ENCODE measurements around the gene ACE.

The ACE gene

GRCh38 chr17:63475491-63476412 is 1.1 kb upstream of the ACE start:
- no peak for DNase-seq (ENCODE audit: low read depth)
- H3K4me3 ChIP-seq (ENCODE audit: low read depth, low read length) = no peak overlapping the region
- no peak for TF ChIP-seq CTCF (IDR thresholded peaks at IDR 0.05; ENCODE audit: insufficient read depth, low read depth, low read length, missing control alignments)

GRCh38 chr17:63476459-63476853 is 405 bp upstream of the ACE start:
- no peak for TF ChIP-seq CTCF (IDR thresholded peaks at IDR 0.05; ENCODE audit: insufficient read depth, low read depth, low read length, missing control alignments)
- H3K4me3 ChIP-seq (ENCODE audit: low read depth, low read length) = no peak overlapping the region
- DNase-seq (ENCODE audit: low read depth) = no peak

- no peak for TF ChIP-seq CTCF (IDR thresholded peaks at IDR 0.05; ENCODE audit: insufficient read depth, low read depth, low read length, missing control alignments)
- no peak for DNase-seq (ENCODE audit: low read depth)
- H3K4me3 ChIP-seq (ENCODE audit: low read depth, low read length) = no peak overlapping the region
These were observed 899 bp downstream of the ACE start for GRCh38 chr17:63477480-63478440.

- peak; percentile 95 for TF ChIP-seq CTCF (IDR thresholded peaks at IDR 0.05; ENCODE audit: insufficient read depth, low read depth, low read length, missing control alignments)
- peak; percentile 87 for DNase-seq (ENCODE audit: low read depth)
These were observed 2.1 kb downstream of the ACE start for GRCh38 chr17:63478814-63479494.

GRCh38 chr17:63479495-63480184 is 2.8 kb downstream of the ACE start:
- H3K4me3 ChIP-seq (ENCODE audit: low read depth, low read length) = no peak overlapping the region
- no peak for TF ChIP-seq CTCF (IDR thresholded peaks at IDR 0.05; ENCODE audit: insufficient read depth, low read depth, low read length, missing control alignments)
- DNase-seq (ENCODE audit: low read depth) = no peak

More at GRCh38 chr17:63478814-63479494, 2.1 kb downstream of the ACE start:
- no peak overlapping the region for H3K4me3 ChIP-seq (ENCODE audit: low read depth, low read length)

Data from GM12865 (cell line).